ENCODE results near the gene CHST11. TPM values are rescaled to one million over a fixed set of nuclear protein-coding genes. Genes with fewer than 3 reads are reported as not detected.

The CHST11 gene
- total RNA-seq, 4 donors from 2014 or later = 5.7 to 15.7 (median 7.1) TPM

DNA sequence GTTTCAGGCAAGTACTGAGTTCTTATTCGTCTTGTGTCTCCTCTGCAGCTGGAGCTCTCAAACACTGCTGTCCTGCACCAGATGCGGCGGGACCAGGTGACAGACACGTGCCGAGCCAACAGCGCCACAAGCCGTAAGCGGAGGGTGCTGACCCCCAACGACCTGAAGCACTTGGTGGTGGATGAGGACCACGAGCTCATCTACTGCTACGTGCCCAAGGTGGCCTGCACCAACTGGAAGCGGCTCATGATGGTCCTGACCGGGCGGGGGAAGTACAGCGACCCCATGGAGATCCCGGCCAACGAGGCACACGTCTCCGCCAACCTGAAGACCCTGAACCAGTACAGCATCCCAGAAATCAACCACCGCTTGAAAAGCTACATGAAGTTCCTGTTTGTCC is 300.2 kb downstream of the CHST11 start:
- intact Hi-C loops (cut with DNase I) = no loop called here
- Histone ChIP-seq H3K4me3 (no peak overlapping the region), H3K9me3 (no peaks in the 10 kb centered on the region), H3K4me1 (no peaks in the 10 kb centered on the region), H3K36me3 (peaks cover 0 to 7% (median 0%) of the 10 kb centered on the region in 4 donors), H3K27me3 (no peaks in the 10 kb centered on the region), H3K27ac (replicated peaks in 1 of 4) (no peak overlapping the region)
- WGBS = 100% methylated on average over 5 of the region's 20 CpGs
- TF ChIP-seq, protein P1, sequence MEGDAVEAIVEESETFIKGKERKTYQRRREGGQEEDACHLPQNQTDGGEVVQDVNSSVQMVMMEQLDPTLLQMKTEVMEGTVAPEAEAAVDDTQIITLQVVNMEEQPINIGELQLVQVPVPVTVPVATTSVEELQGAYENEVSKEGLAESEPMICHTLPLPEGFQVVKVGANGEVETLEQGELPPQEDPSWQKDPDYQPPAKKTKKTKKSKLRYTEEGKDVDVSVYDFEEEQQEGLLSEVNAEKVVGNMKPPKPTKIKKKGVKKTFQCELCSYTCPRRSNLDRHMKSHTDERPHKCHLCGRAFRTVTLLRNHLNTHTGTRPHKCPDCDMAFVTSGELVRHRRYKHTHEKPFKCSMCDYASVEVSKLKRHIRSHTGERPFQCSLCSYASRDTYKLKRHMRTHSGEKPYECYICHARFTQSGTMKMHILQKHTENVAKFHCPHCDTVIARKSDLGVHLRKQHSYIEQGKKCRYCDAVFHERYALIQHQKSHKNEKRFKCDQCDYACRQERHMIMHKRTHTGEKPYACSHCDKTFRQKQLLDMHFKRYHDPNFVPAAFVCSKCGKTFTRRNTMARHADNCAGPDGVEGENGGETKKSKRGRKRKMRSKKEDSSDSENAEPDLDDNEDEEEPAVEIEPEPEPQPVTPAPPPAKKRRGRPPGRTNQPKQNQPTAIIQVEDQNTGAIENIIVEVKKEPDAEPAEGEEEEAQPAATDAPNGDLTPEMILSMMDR (IDR thresholded peaks at IDR 0.05) = no peak
- no peak for TF ChIP-seq POLR2A (IDR thresholded peaks at IDR 0.05; ENCODE audit: low read depth)
- no peak for TF ChIP-seq EP300 (IDR thresholded peaks at IDR 0.05)
- no peak for TF ChIP-seq POLR2AphosphoS5 (IDR thresholded peaks at IDR 0.05)
- DNase-seq (ENCODE audit: extremely low spot score) = no peak

DNA sequence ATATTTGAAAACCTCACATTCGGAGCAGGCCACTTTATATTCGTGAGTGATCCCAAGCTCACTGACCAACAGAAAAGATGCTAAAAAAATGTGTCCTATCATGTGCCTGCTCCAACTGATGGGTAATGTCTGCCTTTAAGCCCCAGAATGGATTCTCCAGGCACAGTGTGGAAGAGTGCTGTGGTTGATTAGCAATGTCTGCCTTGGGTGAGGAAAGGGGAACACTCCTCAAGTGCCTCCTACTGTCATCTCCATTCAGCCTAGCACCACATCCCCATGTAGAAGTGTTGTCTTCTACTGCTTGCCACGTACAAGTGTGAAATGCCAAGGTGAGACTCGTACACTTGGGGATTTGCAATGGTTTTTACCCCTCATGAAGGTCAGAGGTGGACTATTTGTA is 302.0 kb downstream of the CHST11 start:
- Histone ChIP-seq H3K4me1 (no peaks in the 10 kb centered on the region), H3K36me3 (peaks cover 0 to 7% (median 0%) of the 10 kb centered on the region in 4 donors), H3K9me3 (no peaks in the 10 kb centered on the region), H3K27me3 (no peaks in the 10 kb centered on the region), H3K4me3 (no peak overlapping the region), H3K27ac (replicated peaks in 1 of 4) (no peak overlapping the region)
- intact Hi-C loops (cut with DNase I) = no loop called here
- DNase-seq (ENCODE audit: extremely low spot score) = peak; percentile 39
- TF ChIP-seq POLR2AphosphoS5 (IDR thresholded peaks at IDR 0.05) (no peak), EP300 (IDR thresholded peaks at IDR 0.05) (no peak), POLR2A (IDR thresholded peaks at IDR 0.05; ENCODE audit: low read depth) (no peak)
- TF ChIP-seq, protein P1 (IDR thresholded peaks at IDR 0.05) = no peak
- WGBS = 97% methylated on average over 4 of the region's 4 CpGs

DNA sequence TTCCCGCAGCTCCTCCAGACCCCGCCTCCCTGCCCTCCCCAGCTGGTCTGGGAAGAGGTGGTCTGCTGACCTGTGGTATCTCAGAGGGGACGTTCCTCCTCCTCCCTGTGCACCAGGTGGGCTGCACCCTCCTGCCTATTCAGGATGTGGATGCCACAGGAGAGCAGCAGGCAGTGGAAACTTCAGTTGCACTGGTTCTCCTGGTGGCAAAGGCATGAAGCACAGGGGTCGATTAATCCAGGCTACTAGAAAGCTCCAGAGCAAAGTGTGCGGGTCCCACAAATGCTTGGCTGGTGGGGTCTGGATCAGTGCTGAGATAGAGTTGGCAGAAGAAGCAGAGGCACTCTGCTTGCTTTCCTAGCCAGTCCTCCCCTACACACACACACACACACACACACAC is 304.3 kb downstream of the CHST11 start:
- Histone ChIP-seq H3K4me3 (no peak overlapping the region), H3K27me3 (no peaks in the 10 kb centered on the region), H3K4me1 (no peaks in the 10 kb centered on the region), H3K9me3 (no peaks in the 10 kb centered on the region), H3K36me3 (peaks cover 0 to 7% (median 0%) of the 10 kb centered on the region in 4 donors), H3K27ac (replicated peaks in 1 of 4) (no peak overlapping the region)
- TF ChIP-seq, protein P1 (IDR thresholded peaks at IDR 0.05) = no peak
- TF ChIP-seq POLR2AphosphoS5 (IDR thresholded peaks at IDR 0.05) (no peak), EP300 (IDR thresholded peaks at IDR 0.05) (no peak), POLR2A (IDR thresholded peaks at IDR 0.05; ENCODE audit: low read depth) (no peak)
- DNase-seq (ENCODE audit: extremely low spot score) = peak; percentile 72
- 93% methylated on average over 3 of the region's 5 CpGs for WGBS
- intact Hi-C loops (cut with DNase I) = no loop called here

DNA sequence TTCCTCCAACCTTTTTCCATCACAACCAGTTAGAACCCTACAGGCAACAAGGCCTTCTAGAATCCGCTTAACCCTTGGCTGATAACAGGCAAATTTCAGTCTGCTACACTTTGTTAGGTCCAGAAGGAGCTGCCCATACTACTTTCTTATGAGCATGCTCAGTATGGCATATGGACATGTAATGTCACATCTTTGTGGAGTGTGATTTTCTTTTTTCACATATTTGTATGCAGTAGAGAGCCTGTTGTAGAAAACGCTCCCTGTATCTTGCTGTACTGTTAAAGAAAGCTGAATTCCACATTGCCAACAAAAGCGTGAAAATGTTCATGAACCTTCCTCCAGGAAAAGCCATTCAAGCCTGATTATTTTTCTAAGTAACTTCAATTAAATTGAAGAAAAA is 304.9 kb downstream of the CHST11 start:
- Histone ChIP-seq H3K27me3 (no peaks in the 10 kb centered on the region), H3K27ac (replicated peaks in 1 of 4) (no peak overlapping the region), H3K9me3 (no peaks in the 10 kb centered on the region), H3K4me3 (no peak overlapping the region), H3K36me3 (peaks cover 0 to 7% (median 0%) of the 10 kb centered on the region in 4 donors), H3K4me1 (no peaks in the 10 kb centered on the region)
- peak; percentile 60 for DNase-seq (ENCODE audit: extremely low spot score)
- intact Hi-C loops (cut with DNase I) = no loop called here
- no peak for TF ChIP-seq POLR2A (IDR thresholded peaks at IDR 0.05; ENCODE audit: low read depth)
- TF ChIP-seq, protein P1 (IDR thresholded peaks at IDR 0.05) = no peak
- TF ChIP-seq POLR2AphosphoS5 (IDR thresholded peaks at IDR 0.05) = no peak
- TF ChIP-seq EP300 (IDR thresholded peaks at IDR 0.05) = no peak
- 97% methylated on average over 3 of the region's 3 CpGs for WGBS

DNA sequence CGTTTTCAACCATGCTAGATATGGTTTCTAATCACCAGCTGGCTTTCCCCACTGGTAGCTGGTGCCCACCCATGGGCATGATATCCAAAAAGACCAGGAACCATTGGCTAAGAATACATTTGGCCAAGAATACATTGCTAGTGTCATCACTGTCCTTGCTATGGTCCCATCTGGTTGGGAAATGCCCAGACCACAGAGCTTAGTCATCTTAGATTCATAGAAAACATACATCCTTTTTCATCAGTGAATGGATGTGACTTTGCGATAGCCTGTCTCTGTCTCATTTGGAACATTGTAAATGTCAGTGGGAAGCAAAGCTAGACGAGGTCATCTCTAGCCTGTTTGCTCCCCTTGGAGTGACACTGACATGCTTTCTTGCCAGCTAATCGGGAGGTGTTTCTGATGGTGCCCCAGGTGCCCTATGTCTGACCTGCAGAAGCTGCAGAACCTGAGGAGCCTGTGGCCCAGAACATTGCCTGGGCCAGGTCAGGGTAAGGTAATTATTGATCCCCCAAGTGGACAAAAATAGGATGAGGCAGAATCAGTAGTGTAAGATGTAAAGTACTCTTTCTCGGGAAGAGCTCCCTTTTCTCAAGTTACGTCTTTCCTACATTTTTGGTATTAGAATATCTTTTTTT is 306.5 kb downstream of the CHST11 start:
- TF ChIP-seq POLR2AphosphoS5 (IDR thresholded peaks at IDR 0.05) (no peak), EP300 (IDR thresholded peaks at IDR 0.05) (no peak), POLR2A (IDR thresholded peaks at IDR 0.05; ENCODE audit: low read depth) (no peak)
- TF ChIP-seq, protein P1 (IDR thresholded peaks at IDR 0.05) = no peak
- Histone ChIP-seq H3K4me3 (no peak overlapping the region), H3K27ac (replicated peaks in 1 of 4) (no peak overlapping the region), H3K27me3 (no peaks in the 10 kb centered on the region), H3K9me3 (no peaks in the 10 kb centered on the region), H3K4me1 (no peaks in the 10 kb centered on the region), H3K36me3 (no peaks in the 10 kb centered on the region)
- peak; percentile 37 for DNase-seq (ENCODE audit: extremely low spot score)
- intact Hi-C loops (cut with DNase I) = no loop called here
- 85% methylated on average over 6 of the region's 6 CpGs for WGBS

All from esophagus muscularis mucosa (tissue), 4 donors.